Measurements from ENCODE around the gene AFMID. TPM values are rescaled to one million over a fixed set of nuclear protein-coding genes. Genes with fewer than 3 reads are reported as not detected.
A peak's percentile ranks its signal among the peaks of the same experiment; 100 is the strongest.

Gene AFMID
- total and polyA plus RNA-seq, 2 donors (not counting 1 experiment from before 2014, with no cell fraction given) = 18.2 to 24.8 TPM

- H3K4me1 ChIP-seq (ENCODE audit: control insufficient read depth in 2 of 2, insufficient read depth in 2 of 2, low read length in 2 of 2) = peaks cover 33 to 37% of the 10 kb centered on the region in 2 donors
- H3K27ac ChIP-seq (ENCODE audit: low read length in 2 of 2) = no peak overlapping the region
- Mint-ChIP-seq H3K9me3 (ENCODE audit: insufficient read depth) (no peaks in the 10 kb centered on the region), H3K27ac (peak overlapping the region; percentile 32), H3K4me1 (peaks cover 31% of the 10 kb centered on the region), H3K4me3 (no peak overlapping the region), H3K27me3 (no peaks in the 10 kb centered on the region)
- POLR2A ChIA-PET = no interaction called here
- no peak overlapping the region for H3K4me3 ChIP-seq (ENCODE audit: control extremely low read depth in 1 of 5, extremely low read depth in 1 of 5, insufficient read depth in 1 of 5, low read depth in 2 of 5, low read length in 4 of 5)
- peaks cover 0 to 6% (median 0%) of the 10 kb centered on the region in 3 donors for H3K9me3 ChIP-seq (ENCODE audit: control extremely low read depth in 1 of 3, control insufficient read depth in 2 of 3, insufficient read depth in 1 of 3, low read length in 2 of 3)
- DNase-seq = no peak
- no peak overlapping the region for H2AFZ ChIP-seq (ENCODE audit: insufficient read depth, low read depth, low read length, poor library complexity, severe bottlenecking)
- CTCF ChIA-PET = interaction anchor here (0.8 to 6.1 kb wide), 20 partner anchors 10 to 291 kb away, joined by 3 to 83 read pairs (median 7); partner anchors contain the start of genes AFMID, TK1, TMC8 and TNRC6C
- no peaks in the 10 kb centered on the region for H3K27me3 ChIP-seq (replicated peaks in 1 of 4; ENCODE audit: control extremely low read depth in 1 of 4, control insufficient read depth in 3 of 4, insufficient read depth in 4 of 4, low read length in 3 of 4)
- intact Hi-C loops (cut with micrococcal nuclease) = no loop called here
- no peaks in the 10 kb centered on the region for H3K79me2 ChIP-seq (ENCODE audit: control insufficient read depth, insufficient read depth, low read length)
- no peak for ATAC-seq (ENCODE audit: low read depth)
- H3K36me3 ChIP-seq (replicated peaks in 1 of 2; ENCODE audit: control extremely low read depth in 1 of 2, control insufficient read depth in 1 of 2, extremely low read depth in 1 of 2, insufficient read depth in 2 of 2, low read length in 1 of 2) = no peaks in the 10 kb centered on the region
- H4K20me1 ChIP-seq (ENCODE audit: control insufficient read depth, insufficient read depth, low read length, poor library complexity, severe bottlenecking) = peaks cover 7% of the 10 kb centered on the region
- no peak for TF ChIP-seq CTCF (IDR thresholded peaks at IDR 0.05)
- no peak for TF ChIP-seq EZH2 (IDR thresholded peaks at IDR 0.05; ENCODE audit: borderline replicate concordance, insufficient read depth, low read depth, low read length, poor library complexity, severe bottlenecking)
- WGBS (ENCODE audit: insufficient coverage) = 93% methylated on average over 16 of the region's 16 CpGs
- H3K4me2 ChIP-seq (replicated peaks; ENCODE audit: low read depth, low read length, poor library complexity, severe bottlenecking) = no peak overlapping the region
- H3K9ac ChIP-seq (ENCODE audit: low read length) = no peak overlapping the region
Observed at GRCh38 chr17:78249074-78249817, 62.1 kb downstream of the AFMID start.
